NCI-H1092 (cell line): ENCODE data around the gene SART1.
"Not testable (repeated sequence)": the region's sequence is repeated elsewhere in the genome, so short reads cannot be mapped to it uniquely, and the experiment has no call there.

Experiments used
- DNase-seq: peaks from one replicate; lab custom pipeline; 2025; lab: John Stamatoyannopoulos, UW

The SART1 gene

DNA sequence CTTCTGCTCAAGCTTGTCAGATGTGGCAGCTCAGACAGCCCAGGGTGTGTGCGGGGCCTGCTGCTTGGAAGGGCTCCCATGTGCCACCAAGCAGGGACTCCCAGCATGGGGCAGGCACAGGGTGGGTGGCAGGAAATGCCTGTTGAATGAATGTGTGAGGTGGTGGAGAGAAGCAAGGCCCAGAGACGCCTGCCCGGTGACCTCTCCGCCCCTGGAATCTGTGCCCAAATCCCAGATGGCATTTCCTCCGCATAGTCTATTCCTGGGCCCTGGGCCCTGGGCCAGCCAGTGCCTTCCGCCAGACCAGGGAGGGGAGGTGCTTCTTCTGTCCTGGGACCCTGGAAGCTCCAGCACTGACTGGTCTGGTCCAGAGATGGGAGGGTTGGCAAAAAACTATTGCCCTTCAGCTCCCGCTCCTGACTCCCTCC lies 53.9 kb downstream of the SART1 start:
- DNase-seq, result no peak

DNA sequence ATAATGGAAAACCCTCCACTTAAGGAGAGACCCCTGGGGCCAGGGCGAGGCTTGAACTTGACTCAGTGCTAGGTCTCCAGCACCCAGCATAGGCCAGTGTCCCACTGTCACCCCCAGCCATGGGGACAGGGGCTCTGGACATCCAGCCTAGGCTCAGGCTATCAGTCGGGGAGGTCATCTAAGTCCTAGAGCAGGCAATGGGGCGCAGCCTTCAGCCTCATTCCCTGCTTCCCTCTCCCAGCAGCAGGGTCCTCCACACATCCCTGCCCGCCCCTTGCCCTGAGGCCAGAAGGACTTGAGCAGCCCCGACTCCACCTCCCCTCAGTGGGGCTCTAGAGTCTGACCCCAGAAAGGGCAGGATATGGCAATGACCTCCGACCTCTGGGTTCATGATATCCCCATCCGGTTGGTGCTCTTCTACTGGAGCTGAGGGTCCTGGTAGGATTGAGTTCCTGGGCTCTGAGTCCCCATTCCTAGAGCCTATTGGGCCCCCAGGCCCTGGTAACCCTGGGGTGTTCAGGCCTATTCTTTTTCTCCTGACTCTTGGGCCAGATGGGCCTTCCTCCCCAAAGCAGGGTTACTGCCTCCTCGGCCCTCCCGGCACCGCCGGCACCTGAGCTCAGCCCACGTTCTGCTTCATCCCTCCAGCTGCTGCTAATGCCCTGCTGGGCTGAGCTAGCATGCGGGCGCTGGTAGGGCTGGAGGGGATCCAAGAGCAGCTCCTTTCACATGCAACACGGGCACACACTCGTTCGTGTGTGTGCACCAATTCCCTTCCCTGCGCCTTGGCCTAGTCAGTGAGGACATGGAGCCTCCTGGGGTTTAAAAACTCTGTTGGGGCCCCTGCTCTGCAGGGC lies 54.6 kb downstream of the SART1 start:
- DNase-seq, result no peak

DNA sequence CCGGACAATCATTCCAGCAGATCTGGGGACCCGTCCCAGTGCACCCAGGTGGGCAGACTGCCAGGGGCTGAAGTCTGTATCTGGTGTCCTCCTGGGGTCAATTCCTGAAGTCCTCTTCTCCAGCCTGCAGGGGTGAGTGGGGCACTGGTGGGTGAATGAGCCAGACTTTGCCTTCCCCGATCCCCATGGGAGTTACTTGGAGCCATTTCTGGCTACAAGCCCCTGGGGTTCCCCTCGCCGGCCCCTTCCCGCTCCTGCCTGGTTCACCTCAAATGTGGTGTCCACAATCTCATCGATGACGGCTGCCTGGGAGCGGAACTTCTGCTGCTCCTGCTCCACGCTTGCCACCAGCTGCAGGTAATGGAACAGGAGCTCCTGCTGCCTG lies 55.3 kb downstream of the SART1 start:
- no peak for DNase-seq

DNA sequence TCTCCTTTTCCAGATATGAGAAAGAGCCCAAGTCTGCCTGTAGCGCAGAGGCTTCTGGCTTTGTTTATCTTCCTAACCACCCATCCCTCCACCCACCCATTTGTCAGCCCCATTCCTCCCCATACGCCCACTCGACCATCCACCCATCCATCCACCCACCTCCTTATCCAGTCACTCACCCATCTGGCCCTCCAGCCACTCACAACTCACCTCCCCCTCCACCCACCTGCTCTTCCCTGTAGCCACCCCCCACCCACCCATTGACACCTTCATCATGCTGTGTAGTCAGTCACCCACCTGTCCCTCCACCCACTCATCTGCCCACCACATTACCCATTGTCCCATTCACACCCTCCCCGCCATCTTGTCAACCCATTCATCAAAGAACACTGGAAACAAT lies 55.8 kb downstream of the SART1 start:
- no peak for DNase-seq

DNA sequence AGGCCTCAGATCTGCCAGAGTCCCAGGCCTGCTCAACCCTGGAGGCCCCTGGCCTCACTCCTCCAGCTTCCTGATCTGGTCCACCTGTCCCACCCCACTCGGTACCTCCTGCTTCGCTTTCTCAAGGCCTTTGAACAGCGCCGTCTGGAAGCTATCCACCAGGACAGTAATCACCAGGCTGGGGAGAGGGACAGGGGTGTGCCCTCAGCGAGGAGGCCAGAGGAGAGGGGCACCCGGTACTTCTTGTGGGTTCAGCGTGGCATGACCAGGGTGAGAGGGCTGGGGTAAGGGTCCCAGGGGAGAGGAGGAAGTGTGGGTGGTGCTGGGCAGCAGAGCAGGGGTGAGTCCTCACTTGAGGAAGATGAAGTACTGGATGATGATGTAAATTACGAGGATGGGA lies 58.7 kb downstream of the SART1 start:
- DNase-seq, result no peak

DNA sequence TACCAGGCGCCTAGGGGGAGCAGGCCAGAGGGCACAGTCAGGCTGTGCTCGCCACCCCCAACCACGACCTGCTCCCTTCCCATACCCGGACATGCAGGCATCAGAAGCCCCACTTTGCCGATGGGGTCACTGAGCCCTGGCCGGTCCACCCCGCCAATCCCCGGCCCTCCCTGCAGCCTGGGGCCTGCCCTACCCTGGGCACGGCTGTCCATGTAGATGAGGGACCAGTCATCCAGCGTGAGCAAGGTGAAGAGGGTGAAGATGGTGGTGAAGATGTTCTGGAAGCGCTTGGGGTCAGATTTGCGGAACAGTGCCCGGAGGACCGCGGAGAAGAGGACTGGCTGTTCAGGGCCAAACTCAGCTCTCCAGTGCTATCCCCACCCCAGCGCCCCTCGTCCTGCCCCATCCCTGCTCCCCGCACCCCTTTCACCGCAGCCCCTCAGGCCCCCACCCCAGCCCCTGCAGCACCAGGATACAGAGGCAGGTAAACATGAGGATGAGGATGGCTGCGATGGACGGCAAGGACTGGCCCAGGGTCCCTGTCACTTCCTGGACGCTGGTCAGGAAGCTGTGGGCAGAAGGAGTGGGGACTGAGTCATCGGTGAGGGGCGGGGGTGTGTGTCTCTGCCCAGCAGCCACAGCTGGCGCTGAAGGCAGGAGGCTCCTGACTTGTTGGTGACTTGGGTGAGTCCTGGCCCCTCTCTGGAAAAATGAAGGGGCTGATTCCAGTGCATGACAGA lies 59.3 kb downstream of the SART1 start:
- DNase-seq, result no peak

DNA sequence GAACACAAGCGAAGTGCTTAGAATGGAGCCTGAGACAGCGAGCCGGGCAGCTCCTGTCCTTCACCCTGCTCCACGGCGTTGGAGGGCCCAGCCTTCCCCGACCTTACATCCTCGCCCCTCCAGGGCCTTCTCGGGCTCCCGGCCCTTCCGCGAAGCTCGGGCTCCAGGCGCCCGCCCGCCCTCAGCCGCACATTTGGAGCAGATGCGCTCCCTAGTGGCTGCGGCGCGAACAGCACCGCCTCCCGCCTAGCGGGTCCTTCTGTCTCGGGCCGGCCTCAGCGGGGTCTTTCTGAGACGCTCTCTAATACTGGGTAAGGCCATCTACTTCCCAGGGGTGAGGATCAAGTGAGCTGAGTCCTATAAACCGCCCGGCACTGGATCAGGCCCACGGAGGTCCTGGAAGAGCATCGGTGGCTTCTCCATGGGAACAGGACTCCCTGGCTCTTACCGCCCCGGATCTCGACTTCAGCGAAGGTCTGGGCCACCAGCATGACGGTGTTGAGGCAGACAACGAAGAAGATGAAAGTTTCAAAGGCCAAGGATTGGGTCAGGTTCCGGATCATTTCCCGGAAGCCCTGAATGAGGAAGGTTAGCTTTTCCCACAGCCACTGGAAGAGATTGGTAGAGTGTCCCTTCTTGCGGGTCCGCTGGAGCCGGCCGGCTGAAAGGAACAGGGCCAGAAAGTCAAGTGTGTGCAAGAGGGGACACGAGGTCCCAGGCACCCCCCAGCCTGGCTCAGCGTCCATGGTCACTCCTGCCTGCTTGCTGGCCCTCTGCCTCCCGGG lies 61.1 kb downstream of the SART1 start:
- peak; percentile 64 for DNase-seq

DNA sequence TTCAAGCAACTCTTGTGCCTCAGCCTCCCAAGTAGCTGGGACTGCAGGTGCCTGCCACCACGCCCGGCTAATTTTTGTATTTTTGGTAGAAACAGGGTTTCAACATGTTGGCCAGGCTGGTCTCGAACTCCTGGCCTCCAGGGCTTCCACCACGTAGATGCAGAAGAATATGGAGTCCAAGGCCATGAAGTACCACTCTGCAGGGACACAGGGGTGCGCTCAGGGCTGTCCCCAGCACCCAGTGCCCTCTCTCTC lies 61.6 kb downstream of the SART1 start:
- DNase-seq, result not testable (repeated sequence)

DNA sequence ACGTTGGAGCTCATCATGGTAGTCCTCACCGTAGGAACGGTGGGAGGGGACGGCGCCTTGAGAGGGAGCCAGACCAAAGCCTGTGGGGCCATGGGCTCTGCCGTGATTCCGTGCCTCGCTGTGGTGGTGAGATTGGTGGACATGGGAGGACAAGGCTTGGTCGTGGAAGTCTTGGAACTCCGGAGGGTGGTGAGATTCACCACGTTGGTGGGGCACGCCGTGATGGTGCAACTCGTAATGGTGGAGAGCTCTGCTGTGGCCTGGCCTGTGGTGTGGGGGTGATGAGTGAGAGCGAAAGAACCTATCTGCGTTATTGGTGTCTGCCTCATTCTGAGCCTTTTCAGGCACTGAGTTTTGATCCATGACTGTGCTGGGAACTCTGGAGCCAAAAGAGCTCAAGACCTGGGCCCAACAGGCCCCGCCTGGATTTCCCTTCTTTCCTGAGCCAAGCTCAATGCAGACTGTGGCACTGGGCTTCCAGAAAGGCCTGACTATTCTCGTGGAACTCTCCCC lies 64.5 kb downstream of the SART1 start, which contains the start of gene CATSPER1:
TSS of gene CATSPER1 (minus strand) at position 463 of the 513 bp plus-strand sequence. CDS start at position 363, 100 bp downstream.
- DNase-seq, result no peak
